Ovary (tissue), 9 donors: Measurements from ENCODE around the gene WASF2. TPM values are rescaled to one million over a fixed set of nuclear protein-coding genes. Genes with fewer than 3 reads are reported as not detected.

Experiments
- DNase-seq, 5 donors: peaks; one replicate each; pipeline ENCODE4 v3.0.0-alpha.2; 2019 to 2020
- H3K27ac ChIP-seq, 2 donors: fragments of 200-600 bp; one replicate each; pipeline versions ENCODE4 v1.5.1 to v1.8.0; 2019 to 2022
- H3K27me3 ChIP-seq: fragments of 200-600 bp; one replicate; pipeline ENCODE4 v1.8.0; 2022
- H3K36me3 ChIP-seq: fragments of 200-600 bp; sonication (generic); one replicate; pipeline ENCODE4 v1.5.1; 2019
- H3K4me1 ChIP-seq: one replicate; pipeline ENCODE4 v1.8.1; 2013; ENCODE audit warnings: mild to moderate bottlenecking, moderate library complexity; ENCODE audit not compliant: insufficient read depth
- H3K4me3 ChIP-seq: fragments of 200-600 bp; sonication (generic); one replicate; pipeline ENCODE4 v1.5.1; 2017
- H3K9me3 ChIP-seq, 2 donors: fragments of 200-600 bp in 1 of 2; sonication (generic) in 1 of 2; one replicate each; pipeline versions ENCODE4 v1.5.1 to v1.8.1; 2013 to 2019; ENCODE audit warnings: mild to moderate bottlenecking in 1 of 2, moderate library complexity in 1 of 2
- EP300 ChIP-seq: sonication (generic); formaldehyde crosslinking; IDR thresholded peaks from one replicate; pipeline ENCODE4 v1.6.1; 2017; ENCODE audit warnings: antibody characterized with exemption
- POLR2A ChIP-seq: fragments of 450-650 bp; IDR thresholded peaks from one replicate; pipeline ENCODE4 v1.6.1; 2017; ENCODE audit warnings: antibody characterized with exemption, mild to moderate bottlenecking, moderate library complexity
- WGBS, 3 donors: extraction: QIAGEN DNeasy Blood & Tissue Kit in 1 of 3; methylation state at CpG; one replicate each; pipeline versions ENCODE4 v1.1.5 to v1.1.7; 2013 to 2017; 5-methylcytosine and 5-hydroxymethylcytosine counted together
- intact Hi-C, 4 donors: fragments of 100-400 bp; cut with DNase I; formaldehyde crosslinking; loops; one replicate each; pipeline versions ENCODE4 v1.11.0 to v1.15.1; 2022 to 2023
- polyA plus RNA-seq, 2 donors: library from polyadenylated mRNA; stranded (reverse); fragments of 200-250 nt in 1 of 2; fragments of 350-450 nt in 1 of 2; fragmentation: Illumina TruSeq in 1 of 2; extraction: RNeasy Lipid Tissue Mini Kit (QIAGEN cat#74804) in 1 of 2; gene quantifications; one replicate each; pipeline ENCODE4 v1.2.3, GENCODE V29; 2013 to 2014
- total RNA-seq, 7 donors: library from RNA; depleted of rRNA in 2 of 7; stranded (reverse); fragments of >200 nt in 2 of 7; fragmentation: NEBNext Ultra II Directional in 3 of 7; extraction: Animal tissue kit (Norgen Biotek cat#: 25700) in 3 of 7; gene quantifications; one replicate each; pipeline versions ENCODE4 v1.1.0 to v1.2.4, GENCODE V29; 2016 to 2023
- TF ChIP-seq, protein P1 (sequence below), 3 donors: fragments of 450-650 bp in 2 of 3; fragments of 200-600 bp in 1 of 3; IDR thresholded peaks; one replicate each; pipeline versions ENCODE4 v1.5.1 to v1.8.0; 2016 to 2022; ENCODE audit warnings: antibody characterized with exemption in 3 of 3, mild to moderate bottlenecking in 1 of 3
- donor health status: DM: no; HTN: no; CAD: no; lungs with moderate emphysema.
- donor health status: DM: no; HTN: no; CAD: no.
- donor health status: Bipolar disorder and iron deficiency.
- donor health status: DM: yes; HTN: yes; CAD: no.
- donor health status: DM: no; HTN: no; CAD: no.
- donor health status: DM: yes; HTN: yes; CAD: no.

The WASF2 gene
- total and polyA plus RNA-seq, 9 donors: 28.0 to 233 (median 153) TPM

DNA sequence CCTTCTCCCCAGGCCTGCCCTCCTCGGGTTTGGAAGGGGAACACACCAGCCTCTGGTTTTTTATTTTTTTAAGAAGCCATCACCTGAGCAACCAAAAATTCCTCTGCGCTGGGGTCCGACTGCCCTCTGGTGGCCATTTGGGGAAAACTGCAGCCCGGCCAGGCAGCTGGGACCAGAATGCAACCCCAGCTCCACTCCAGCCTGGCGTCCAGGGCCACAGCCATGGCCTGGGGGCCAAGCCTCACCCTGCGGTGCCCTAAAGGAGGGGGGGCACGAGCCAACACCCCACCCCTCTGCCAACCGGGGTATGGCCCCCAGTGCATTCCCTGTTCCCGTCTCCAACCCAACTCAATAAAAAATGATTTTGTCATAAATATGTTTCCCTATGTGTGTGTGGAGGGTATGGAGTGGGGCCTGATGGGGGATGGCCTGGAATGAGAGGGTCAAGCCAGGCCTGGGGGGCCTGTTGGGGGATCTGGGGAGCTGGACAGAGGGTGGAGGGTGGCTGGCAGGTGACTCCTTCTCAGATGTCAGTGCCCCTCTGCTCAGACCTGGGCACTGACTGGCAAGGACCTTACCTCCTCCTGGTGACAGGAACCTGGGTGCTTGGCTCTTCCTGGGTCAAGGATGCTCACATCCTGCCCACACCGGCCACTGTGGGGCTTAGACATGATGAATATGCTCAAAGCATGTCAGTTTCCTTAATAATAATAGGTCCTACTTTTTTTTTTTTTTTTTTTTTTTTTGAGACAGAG is 94.3 kb downstream of the WASF2 start:
- H3K27ac ChIP-seq: no peak overlapping the region

DNA sequence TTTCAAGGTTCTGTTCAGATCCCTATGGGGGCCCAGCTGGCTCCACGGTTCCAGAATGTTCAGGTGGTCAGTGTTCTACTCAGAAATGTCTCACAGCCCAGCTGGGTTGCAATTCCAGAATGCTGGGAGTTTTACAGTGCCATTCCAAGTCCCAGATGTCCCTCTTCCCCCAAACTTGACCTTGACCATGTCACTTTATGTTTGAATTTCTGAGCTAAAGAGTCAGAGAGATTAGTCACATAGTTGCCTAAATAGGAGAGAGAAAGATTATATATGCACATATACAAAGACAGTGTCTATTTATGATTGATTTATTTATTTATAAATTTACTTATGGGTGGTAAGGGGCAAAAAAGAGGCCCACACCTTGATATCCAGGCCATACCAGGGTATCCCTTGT is 95.0 kb downstream of the WASF2 start:
- Histone ChIP-seq H3K27me3 (no peaks in the 10 kb centered on the region), H3K9me3 (no peaks in the 10 kb centered on the region), H3K4me3 (no peak overlapping the region), H3K4me1 (peaks cover 11% of the 10 kb centered on the region), H3K36me3 (no peaks in the 10 kb centered on the region), H3K27ac (no peak overlapping the region)
- 62 to 76% (median 75%) methylated on average over 1 of the region's 1 CpG for WGBS, 3 donors
- DNase-seq: no peak
- intact Hi-C loops: loop anchor here (2.0 to 10.0 kb wide), 6 partner anchors 38 to 290 kb away; no protein-coding TSS in a partner anchor
- TF ChIP-seq POLR2A: no peak
- TF ChIP-seq, protein P1, sequence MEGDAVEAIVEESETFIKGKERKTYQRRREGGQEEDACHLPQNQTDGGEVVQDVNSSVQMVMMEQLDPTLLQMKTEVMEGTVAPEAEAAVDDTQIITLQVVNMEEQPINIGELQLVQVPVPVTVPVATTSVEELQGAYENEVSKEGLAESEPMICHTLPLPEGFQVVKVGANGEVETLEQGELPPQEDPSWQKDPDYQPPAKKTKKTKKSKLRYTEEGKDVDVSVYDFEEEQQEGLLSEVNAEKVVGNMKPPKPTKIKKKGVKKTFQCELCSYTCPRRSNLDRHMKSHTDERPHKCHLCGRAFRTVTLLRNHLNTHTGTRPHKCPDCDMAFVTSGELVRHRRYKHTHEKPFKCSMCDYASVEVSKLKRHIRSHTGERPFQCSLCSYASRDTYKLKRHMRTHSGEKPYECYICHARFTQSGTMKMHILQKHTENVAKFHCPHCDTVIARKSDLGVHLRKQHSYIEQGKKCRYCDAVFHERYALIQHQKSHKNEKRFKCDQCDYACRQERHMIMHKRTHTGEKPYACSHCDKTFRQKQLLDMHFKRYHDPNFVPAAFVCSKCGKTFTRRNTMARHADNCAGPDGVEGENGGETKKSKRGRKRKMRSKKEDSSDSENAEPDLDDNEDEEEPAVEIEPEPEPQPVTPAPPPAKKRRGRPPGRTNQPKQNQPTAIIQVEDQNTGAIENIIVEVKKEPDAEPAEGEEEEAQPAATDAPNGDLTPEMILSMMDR (IDR thresholded peaks at IDR 0.05): no peak
- TF ChIP-seq EP300: no peak

More for the DNA sequence above, 94.3 kb downstream of the WASF2 start:
- Histone ChIP-seq H3K27me3 (no peaks in the 10 kb centered on the region), H3K4me1 (peaks cover 11% of the 10 kb centered on the region), H3K4me3 (no peak overlapping the region), H3K36me3 (no peaks in the 10 kb centered on the region), H3K9me3 (no peaks in the 10 kb centered on the region)
- TF ChIP-seq, protein P1 (IDR thresholded peaks at IDR 0.05): peak; percentile 90 to 95 (median 93)
- TF ChIP-seq EP300 (no peak), POLR2A (no peak)
- DNase-seq: peak; percentile 68 to 86 (median 82)
- intact Hi-C loops: loop anchor here in 3 of 4 donors (2.0 to 10.0 kb wide), 4 partner anchors 38 to 291 kb away; no protein-coding TSS in a partner anchor
- 3 to 6% (median 5%) methylated on average over 10 of the region's 10 CpGs for WGBS, 3 donors

DNA sequence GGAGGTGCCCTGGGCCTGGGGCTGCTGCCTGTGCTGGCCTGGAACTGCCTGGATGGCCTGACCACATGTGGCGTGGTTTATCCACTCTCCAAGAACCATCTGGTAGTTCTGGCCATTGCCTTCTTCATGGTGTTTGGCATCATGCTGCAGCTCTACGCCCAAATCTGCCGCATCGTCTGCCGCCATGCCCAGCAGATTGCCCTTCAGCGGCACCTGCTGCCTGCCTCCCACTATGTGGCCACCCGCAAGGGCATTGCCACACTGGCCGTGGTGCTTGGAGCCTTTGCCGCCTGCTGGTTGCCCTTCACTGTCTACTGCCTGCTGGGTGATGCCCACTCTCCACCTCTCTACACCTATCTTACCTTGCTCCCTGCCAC is 95.7 kb downstream of the WASF2 start:
- TF ChIP-seq EP300 (no peak), POLR2A (no peak)
- TF ChIP-seq, protein P1 (IDR thresholded peaks at IDR 0.05): no peak
- 93 to 95% (median 94%) methylated on average over 9 of the region's 9 CpGs for WGBS, 3 donors

DNA sequence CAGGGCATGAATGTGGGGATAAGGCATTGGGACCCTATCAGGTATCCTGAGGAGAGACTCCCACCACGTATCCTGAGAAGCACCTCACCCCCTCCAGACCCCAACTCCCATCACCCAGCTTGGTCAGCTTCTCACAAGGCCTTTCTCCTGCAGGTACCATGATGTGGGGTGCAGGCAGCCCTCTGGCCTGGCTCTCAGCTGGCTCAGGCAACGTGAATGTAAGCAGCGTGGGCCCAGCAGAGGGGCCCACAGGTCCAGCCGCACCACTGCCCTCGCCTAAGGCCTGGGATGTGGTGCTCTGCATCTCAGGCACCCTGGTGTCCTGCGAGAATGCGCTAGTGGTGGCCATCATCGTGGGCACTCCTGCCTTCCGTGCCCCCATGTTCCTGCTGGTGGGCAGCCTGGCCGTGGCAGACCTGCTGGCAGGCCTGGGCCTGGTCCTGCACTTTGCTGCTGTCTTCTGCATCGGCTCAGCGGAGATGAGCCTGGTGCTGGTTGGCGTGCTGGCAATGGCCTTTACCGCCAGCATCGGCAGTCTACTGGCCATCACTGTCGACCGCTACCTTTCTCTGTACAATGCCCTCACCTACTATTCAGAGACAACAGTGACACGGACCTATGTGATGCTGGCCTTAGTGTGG is 96.2 kb downstream of the WASF2 start:
- Histone ChIP-seq H3K27ac (peak overlapping the region in 1 of 2 donors; percentile 6), H3K36me3 (no peaks in the 10 kb centered on the region), H3K9me3 (no peaks in the 10 kb centered on the region), H3K27me3 (no peaks in the 10 kb centered on the region), H3K4me1 (peaks cover 11% of the 10 kb centered on the region), H3K4me3 (no peak overlapping the region)
- intact Hi-C loops: loop anchor here (2.0 to 10.0 kb wide), 6 partner anchors 36 to 289 kb away; no protein-coding TSS in a partner anchor
- 93 to 94% (median 94%) methylated on average over 18 of the region's 18 CpGs for WGBS, 3 donors
- no peak for TF ChIP-seq EP300
- TF ChIP-seq, protein P1 (IDR thresholded peaks at IDR 0.05): no peak
- TF ChIP-seq POLR2A: no peak
- DNase-seq: peak in 1 of 5 donors; percentile 35

More for the DNA sequence above, 95.7 kb downstream of the WASF2 start:
- intact Hi-C loops: loop anchor here (2.0 to 10.0 kb wide), 6 partner anchors 37 to 289 kb away; no protein-coding TSS in a partner anchor
- no peak overlapping the region for H3K27ac ChIP-seq
- H3K4me1 ChIP-seq: peaks cover 11% of the 10 kb centered on the region
- no peaks in the 10 kb centered on the region for H3K36me3 ChIP-seq
- peak in 1 of 5 donors; percentile 41 for DNase-seq
- no peaks in the 10 kb centered on the region for H3K9me3 ChIP-seq
- no peaks in the 10 kb centered on the region for H3K27me3 ChIP-seq
- no peak overlapping the region for H3K4me3 ChIP-seq
